HG02973 (cell line): ENCODE data around the gene TFCP2.
A peak's percentile ranks its signal among the peaks of the same experiment; 100 is the strongest.
"Not testable (repeated sequence)": the region's sequence is repeated elsewhere in the genome, so short reads cannot be mapped to it uniquely, and the experiment has no call there.

Experiments
- ATAC-seq: cut with Tn5 transposase; IDR thresholded peaks from one replicate; pipeline ENCODE4 v1.9.1; 2021; ENCODE audit warnings: moderate library complexity; ENCODE audit not compliant: unreplicated experiment

Gene TFCP2, protein sequence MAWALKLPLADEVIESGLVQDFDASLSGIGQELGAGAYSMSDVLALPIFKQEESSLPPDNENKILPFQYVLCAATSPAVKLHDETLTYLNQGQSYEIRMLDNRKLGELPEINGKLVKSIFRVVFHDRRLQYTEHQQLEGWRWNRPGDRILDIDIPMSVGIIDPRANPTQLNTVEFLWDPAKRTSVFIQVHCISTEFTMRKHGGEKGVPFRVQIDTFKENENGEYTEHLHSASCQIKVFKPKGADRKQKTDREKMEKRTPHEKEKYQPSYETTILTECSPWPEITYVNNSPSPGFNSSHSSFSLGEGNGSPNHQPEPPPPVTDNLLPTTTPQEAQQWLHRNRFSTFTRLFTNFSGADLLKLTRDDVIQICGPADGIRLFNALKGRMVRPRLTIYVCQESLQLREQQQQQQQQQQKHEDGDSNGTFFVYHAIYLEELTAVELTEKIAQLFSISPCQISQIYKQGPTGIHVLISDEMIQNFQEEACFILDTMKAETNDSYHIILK

DNA sequence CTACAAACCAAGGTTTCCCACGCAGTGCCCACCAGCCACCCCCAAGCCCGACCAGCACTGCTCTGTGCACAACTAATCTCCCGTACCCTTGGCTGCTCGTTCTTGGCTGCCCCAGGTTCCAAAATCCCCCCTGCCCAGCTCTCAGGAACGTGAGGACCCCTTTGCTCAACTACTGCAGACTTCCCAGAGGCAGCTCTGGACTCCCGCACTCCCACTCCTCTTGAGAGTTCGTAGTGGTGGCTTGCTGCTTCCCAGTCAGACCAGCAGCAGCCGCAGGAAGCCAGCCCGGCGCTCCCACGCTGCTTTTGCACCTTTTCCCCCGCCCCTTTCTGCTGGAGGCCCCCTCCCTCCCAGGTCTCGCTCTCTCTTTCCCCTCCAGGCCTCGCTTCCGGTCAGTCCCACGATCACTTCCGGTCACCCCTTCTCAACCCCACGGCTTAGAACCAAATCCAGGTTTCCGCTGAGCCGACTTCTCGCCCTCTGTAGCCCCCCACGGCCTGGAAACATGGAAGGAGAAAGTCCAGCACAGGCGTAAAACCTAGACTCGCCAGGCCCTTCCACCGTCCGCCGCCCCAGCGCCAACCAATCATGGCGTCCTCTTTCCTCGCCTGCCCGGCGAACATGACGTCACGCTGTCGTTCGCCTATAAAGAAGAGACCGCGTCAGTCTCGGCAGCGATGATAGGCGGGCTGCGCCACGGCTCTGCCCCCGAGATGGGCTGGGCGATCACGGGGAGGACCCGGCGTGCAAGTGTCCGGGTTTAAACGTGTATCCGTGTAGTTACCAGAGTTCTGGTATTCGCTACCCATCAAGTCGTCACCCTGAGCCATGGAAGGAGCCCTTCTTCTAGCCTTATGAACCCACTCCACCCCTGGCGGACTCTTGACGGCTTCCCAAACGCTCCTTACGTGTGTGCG lies at the start of gene TFCP2:
Gene TFCP2, minus strand, starts transcription at position 621 of the 917 bp plus-strand sequence. CDS start 713 bp downstream, outside the sequence.
- ATAC-seq: peak; percentile 92

DNA sequence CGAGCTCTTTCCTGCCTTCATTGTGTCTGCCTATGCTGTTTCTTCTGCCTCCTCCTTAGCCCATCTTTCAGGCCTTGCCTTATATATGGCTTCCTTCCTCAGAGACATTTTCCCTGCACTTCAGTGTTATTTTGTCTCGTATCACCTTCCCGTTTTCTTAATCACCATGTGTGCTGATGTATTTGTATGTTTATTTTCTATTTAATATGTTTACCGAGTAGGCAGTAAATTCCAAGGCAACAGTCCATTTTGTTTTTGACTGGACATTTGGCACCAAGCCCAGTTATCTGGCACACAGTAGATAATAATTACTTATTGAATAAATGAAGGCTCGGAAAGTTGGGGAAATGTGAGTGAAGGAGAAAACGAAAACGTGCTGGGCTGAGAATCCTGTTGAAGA lies 49.5 kb upstream of the TFCP2 start:
- ATAC-seq: no peak

DNA sequence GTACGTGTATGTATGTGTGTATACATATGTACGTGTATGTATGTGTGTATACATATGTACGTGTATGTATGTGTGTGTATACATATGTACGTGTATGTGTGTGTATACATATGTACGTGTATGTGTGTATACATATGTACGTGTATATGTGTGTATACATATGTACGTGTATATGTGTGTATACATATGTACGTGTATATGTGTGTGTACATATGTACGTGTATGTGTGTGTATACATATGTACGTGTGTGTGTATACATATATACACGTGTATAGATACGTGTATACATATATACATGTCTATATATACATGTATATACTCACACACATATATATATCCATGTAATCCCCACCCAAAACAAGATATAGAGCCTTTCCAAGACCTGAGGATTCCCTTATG lies 46.9 kb upstream of the TFCP2 start:
- not testable (repeated sequence) for ATAC-seq

DNA sequence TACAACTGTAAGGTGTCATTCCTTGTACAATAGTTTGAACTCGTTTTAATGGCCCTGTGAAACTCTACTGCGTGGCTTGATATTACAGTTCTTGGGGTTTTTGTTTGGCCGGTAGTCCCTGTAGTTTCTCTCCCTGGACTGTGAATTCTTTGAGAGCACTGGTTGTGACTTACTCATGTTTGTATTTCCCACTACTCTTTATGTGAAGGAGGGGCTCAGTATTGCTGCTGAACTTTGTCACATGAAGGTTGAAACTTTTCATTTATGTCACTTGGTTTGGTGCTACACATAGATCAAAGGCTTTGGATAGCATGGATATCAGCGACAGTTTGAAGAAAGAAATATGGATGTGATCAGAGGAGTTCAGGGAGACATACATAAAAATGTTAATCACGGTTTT lies 46.4 kb upstream of the TFCP2 start:
- ATAC-seq: no peak

DNA sequence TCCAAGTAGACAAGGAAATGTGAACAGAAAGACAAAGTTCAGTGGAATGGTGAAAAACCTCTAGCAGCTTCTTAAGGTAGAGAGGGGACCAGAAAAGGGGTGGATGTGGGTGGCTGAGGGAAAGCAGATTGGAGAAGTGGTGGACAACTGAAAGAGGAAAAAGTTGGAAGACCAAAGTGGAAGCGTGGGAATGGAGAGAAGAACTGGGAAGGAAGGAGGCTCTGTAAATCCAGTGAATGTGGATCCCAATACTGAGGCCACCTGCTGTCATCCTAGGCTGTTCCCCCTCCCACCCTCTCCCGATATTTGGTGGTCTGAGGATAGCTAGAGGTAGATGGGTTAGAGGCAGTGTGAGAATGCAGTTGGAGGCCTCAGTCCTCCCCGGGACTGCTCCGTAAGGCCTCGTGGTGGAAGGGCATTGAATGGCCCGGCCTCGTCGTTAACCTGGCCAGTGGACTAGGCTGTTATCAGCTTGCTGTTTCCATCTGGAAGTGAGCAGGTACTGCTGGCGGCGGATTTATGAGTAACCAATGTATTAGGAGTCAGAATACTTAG lies 45.7 kb upstream of the TFCP2 start:
- no peak for ATAC-seq

DNA sequence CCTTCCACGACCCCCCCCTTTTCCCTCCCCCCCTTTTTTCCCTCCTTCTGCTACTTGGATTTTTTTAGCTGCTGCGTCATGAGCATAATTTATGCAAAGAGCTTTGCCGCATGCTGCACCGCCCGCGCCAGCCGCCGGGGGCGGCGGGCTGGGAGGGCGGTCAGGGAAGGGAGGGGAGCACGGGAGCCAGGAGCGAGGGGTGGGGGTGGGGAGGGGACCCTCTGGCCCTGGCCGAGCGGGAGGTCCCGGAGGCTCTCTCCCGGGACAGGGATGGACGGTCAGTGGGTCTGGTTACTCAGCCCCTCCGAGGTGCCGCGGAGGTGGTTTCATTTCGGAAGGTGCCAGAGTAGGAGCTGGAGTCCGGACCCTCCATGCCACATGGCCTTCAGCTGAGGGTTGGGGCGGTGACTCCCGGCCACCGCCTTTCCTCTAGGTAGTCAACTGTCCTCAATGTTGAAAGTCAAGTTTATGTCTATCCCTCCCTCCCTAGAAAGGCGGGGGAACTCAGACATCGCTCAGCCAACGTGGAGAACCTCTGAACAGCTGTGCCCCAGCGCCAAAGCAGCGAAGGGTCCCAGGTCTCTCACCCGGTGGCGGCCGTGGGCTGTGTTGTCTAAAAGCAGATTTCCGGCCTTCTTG lies 45.2 kb upstream of the TFCP2 start, which contains the start of gene POU6F1:
Gene POU6F1, minus strand, starts transcription at position 95 of the 639 bp plus-strand sequence. CDS start 11,226 bp downstream, outside the sequence.
- ATAC-seq: peak; percentile 55

DNA sequence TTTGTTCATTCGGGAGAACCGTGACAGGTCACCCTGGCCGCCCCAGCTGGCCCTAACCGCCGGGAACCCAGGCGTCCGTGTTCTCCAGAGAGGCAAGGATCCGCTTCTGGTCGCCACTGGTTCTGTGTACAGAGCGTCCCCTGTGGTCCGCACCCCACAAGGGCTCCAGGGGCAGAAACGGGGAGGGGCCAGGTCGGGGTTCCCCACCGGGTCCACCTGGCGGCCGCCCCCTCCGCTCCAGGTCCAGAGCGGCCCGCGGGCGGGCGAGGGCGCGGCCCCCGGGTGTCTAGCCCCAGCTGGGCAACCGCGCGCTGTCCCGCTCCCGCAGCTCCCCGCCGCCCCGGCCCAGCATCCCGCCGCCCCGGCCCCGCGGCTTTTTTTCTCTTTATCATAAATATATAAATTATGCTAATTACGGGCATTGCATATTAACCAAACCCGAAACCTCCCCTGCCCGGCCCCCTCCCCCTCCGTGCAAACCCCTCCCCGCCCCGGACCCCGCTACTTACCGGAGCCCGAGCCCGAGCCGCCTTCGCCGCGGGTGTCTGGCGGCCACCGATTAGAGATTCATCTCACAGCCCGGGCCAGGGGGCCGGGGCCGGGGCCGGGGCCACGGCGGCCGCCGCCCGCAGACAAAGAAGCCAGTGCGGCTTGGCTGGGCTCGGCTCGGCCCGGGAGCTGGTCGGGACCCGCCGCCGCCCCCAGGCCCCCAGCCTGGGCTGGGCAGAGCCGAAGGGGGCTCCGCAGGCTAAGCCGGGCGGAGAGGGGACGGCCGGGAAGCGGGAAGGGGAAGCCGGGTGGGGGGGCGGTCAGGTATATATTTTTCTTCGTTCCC lies 44.4 kb upstream of the TFCP2 start:
- no peak for ATAC-seq

DNA sequence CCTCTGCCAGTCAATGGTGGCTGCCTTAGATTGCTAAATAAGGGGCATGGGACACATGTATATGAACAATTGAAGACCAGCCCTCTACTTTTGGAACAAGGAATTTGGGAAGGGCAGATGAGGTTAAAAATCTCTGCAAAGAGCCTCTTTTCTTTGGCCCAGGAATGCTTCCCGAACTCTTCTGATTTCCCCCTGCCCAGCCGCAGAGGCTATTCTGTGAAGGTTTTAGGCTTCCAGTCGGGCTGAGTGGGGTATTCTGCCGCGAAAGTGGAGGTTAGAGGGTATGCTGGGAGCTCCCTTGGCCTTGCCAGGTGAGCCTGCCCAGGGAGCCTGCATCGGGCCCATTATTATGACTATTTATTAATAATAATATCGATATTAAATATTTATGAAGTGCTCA lies 43.7 kb upstream of the TFCP2 start:
- ATAC-seq: no peak

DNA sequence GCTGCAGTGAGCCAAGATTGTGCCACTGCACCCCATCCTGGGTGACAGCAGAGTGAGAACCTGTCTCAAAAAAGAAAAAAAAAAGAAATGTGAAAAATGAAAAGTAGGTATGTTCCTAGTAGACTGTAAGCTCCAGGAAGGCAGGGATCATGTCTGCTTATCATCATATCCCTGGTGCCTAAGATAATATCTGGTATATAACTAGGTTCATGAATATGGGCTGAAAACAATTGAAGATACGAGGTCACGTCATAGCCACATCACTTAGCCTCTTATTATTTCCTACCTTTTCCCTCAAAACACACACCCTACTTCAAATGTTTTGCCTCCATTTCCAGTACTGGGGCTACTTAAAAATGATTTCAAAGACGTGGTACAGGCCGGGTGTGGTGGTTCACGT lies 42.0 kb upstream of the TFCP2 start:
- ATAC-seq: no peak

DNA sequence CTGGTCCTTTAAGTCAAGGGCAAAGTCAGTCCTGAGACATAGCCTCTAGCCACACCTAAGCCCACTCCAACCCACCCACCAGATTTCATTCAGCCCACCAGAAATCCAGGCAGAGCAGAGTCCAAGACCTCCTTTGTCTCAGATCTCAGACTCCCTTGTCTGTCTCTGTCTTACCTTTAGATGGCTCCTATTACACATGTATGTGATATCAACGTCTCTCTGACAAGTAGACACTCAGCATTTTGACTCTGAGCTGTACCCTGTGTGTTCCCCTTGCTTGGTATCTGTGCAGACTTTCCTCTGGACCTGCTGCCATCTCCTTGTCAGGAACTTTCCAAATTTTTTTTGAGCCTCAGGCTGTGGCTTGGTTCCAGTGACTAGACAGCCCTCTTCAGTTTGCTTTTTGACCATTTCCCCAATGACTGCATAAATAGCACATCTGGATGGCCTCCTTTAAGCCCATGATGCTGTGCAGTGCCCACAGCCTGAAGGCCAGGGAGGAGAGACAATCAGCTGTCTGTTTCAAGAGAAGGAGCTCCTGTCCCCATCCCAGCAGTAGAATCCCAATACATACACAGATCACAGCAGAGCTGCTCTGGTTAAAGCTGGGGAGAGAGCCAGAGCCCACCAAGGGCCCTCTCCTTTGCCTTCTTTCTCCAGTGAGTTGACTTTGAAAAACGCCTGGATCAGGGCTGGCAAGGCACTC lies 37.9 kb upstream of the TFCP2 start:
- no peak for ATAC-seq

DNA sequence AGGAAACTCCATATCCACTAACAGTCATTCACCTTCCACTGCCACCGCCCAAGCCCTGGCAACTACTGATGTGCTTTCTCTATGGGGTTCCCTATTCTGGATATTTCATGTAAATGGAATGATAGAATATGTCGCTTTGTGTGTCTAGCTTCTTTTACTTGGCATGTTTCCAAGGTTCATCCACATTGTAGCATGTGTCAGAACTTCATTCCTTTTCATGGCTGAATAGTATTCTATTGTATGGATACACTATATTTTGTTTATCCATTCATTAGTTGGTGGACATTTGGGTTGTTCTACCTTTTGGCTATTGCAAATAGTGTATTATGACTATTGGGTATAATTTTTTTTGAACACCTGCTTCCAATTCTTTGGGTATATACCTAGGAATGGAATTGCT lies 36.3 kb upstream of the TFCP2 start:
- no peak for ATAC-seq

DNA sequence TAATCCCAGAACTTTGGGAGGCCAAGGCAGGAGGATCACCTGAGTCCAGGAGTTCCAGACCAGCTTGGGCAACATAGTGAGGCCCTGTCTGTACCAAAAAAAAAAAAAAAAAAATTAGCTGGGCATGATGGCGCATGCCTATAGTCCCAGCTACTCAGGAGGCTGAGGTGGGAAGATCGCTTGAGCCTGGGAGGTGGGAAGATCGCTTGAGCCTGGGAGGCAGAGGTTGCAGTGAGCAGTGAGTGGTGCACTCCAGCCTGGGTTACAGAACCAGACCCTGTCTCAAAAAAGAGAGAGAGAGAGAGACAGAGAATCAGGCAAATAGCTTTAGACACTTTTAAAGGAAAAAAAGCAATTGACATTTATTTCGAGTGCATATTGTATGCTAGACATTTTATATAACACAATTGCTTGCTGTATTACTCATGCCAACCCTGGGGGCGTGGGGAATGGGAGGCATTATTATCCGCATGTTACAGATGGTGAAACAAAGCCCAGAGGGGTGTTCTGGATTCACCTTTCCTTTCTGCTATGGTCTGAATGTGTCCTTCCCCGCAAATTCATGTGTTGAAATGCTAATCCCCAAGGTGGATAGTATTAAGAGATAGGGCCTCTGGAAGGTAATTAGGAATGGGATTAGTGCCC lies 35.2 kb upstream of the TFCP2 start:
- ATAC-seq: no peak

DNA sequence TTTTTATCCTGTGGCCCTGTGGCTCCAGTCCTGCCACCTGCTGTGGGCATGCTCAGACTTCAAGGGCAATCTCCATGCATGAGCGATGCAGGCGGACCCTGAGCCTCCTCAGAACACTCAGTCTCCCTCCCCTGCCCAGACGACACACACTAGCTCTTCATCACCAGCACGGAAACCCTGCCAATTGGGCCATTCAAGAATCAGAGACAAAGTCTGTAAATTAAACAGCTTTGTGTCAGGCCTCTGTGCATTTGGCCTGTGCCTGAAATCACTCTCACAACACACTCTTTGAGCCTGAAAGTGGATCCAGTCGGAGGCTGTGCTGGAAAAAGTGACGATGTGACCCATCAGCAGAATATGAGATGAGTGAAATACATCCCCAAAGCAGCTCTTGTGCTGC lies 32.4 kb upstream of the TFCP2 start:
- ATAC-seq: no peak

DNA sequence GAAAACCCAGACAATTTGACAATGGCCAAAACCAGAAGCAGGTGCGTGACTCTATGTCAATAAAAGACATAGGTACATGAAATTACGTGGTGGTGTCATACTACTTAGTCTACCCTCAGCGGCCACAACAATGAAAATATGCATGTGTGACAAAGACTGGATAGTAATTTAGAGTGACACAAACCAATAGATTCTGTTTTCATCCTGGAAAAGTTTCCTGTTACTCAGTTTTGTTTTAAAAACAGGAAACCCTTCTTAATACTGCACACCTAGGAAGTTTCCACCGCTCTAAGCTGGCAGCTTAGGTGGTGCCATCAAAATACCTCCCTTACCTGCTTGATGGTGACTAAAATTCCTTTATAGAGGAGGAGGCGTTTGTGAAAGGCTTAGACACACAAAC lies 29.8 kb upstream of the TFCP2 start:
- no peak for ATAC-seq

DNA sequence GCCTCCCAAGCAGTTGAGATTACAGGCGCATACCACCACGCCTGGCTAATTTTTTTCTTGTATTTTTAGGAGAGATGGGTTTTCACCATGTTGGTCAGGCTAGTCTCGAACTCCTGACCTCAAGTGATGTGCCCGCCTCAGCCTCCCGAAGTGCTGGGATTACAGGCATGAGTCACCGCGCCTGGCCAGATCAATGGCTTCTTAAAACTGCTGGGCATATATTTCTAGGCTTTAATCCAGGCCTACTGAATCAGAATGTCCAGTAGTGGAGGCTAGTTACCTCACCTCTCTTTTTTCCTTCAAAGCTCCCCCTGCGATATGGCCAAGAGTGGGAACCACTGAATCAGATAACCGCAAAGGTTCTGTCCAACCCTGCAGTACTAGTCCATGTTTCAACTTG lies 27.9 kb upstream of the TFCP2 start:
- no peak for ATAC-seq

DNA sequence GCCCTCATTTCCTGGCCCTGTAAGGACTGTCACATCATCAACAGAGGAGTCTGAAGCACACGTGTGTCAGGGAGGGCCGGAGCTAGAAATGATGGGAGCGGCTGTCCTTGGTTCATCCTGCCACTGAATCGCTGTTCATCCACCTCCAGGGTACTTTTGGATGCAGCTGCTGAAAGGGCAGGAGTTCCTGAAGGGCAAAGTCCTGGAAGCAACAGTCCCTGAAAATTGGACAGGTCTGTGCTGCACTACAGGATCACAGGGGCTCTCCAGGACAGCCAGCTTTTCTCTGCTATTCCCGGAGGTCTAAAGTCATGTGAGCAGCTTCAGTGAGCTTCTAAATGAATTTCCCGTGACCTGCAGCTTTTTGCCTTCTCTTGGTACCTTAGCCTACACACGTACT lies 27.2 kb upstream of the TFCP2 start:
- no peak for ATAC-seq

DNA sequence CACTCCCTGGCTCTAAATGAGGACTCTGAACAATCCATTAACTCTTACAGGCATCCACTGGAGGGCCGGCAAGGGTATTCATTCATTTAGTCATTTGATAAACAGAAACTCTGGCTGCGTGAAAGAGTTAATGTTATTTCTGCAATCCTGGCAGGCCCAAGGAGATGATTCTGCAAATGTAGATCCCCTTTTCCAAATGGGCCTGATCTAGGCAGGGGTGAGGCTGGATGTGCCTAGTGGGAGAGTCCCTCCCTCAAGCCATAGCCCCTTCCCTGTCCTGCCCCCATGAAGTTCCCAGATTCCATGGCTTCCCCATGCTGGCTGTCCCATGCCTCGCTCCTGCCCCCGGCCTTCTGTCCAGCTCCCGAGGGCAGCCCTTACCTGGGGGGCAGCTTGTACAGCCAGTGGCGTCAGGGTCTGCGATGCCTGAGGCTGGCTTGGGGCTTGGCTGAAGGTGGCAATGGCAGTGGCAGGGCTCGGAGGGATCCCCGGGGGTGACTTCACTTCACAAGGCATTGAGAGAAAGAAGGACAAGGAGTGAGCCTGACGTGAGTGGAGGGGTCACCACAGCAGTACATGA lies 26.5 kb upstream of the TFCP2 start:
- no peak for ATAC-seq

DNA sequence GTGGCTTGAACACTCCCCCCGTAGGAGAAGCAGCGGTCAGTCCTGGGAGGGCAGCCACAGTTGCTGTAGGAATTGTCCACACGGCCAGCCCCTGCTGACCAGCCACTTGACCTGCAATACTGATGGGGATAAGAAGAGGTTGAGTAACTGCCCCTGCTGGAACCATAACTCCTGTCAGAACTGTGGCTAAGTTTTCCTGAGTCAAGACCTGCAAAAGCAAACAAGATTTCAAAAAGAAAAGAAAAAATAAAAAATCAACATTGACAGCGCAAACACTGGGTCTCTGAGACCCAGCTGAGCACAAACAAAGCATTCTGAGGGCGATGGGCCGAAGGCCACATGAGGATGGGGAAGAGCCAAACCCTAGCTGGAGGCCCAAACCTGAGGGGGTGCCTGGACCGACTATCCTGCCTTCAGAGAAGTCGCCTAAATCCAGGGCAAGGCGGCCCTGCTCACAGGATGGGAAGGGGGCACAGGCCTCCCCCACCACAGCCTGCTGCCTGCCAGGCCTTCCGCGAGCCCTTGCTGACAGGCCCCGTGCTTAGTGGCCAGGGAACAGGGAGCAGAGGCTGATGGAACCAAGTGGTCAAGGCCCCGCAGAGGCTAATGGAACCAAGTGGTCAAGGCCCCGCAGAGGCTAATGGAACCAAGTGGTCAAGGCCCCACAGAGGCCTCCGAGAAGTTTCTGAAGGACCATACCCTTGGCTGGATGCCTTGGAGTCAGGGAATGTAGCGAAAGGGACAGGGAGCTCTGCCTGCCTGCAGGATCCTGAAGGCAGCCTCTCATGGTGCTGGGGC lies 25.8 kb upstream of the TFCP2 start:
- ATAC-seq: no peak
